Measurements from ENCODE around the gene ANOS1.

DNA sequence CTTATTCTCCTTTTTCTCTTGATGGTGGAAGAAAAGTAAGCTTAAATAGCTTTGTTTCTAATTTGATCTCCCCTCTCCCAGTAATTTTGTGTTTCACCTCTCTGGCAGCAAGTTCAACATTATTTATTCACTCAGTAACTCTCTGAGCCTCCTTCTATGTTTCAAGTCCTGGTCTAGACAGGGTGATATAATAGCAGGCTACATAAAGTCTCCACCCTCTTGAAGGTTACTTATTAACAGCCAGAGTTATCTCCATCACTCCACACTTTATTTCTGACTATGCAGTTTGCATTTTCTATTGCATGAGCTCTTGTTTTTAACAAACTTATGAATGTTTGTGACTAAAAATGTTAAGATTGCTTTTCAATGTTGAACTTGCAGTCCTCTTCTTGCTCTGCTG is 17.8 kb upstream of the ANOS1 start:
- no peak for TF ChIP-seq CTCF (conservative IDR thresholded peaks at IDR 0.05 in 1 of 2, IDR thresholded peaks at IDR 0.05 in 1 of 2; ENCODE audit: low read depth in 1 of 2, low read length in 2 of 2)
- no peak for TF ChIP-seq EZH2 (IDR thresholded peaks at IDR 0.05; ENCODE audit: low read length, missing control alignments)

Measured in fibroblast of lung (primary cell).